COR-L47 (cell line): ENCODE measurements around the gene USP1.

ENCODE experiments used
- DNase-seq: peaks from one replicate; lab custom pipeline; 2025; lab: John Stamatoyannopoulos, UW

The USP1 gene, protein sequence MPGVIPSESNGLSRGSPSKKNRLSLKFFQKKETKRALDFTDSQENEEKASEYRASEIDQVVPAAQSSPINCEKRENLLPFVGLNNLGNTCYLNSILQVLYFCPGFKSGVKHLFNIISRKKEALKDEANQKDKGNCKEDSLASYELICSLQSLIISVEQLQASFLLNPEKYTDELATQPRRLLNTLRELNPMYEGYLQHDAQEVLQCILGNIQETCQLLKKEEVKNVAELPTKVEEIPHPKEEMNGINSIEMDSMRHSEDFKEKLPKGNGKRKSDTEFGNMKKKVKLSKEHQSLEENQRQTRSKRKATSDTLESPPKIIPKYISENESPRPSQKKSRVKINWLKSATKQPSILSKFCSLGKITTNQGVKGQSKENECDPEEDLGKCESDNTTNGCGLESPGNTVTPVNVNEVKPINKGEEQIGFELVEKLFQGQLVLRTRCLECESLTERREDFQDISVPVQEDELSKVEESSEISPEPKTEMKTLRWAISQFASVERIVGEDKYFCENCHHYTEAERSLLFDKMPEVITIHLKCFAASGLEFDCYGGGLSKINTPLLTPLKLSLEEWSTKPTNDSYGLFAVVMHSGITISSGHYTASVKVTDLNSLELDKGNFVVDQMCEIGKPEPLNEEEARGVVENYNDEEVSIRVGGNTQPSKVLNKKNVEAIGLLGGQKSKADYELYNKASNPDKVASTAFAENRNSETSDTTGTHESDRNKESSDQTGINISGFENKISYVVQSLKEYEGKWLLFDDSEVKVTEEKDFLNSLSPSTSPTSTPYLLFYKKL

GRCh38 chr1:62436466-62437272 lies at the start of gene USP1:
Gene USP1, plus strand, starts transcription at chr1:62437049. Its CDS starts 2,819 bp downstream, at chr1:62439868.
- DNase-seq, result peak; percentile 100

DNA sequence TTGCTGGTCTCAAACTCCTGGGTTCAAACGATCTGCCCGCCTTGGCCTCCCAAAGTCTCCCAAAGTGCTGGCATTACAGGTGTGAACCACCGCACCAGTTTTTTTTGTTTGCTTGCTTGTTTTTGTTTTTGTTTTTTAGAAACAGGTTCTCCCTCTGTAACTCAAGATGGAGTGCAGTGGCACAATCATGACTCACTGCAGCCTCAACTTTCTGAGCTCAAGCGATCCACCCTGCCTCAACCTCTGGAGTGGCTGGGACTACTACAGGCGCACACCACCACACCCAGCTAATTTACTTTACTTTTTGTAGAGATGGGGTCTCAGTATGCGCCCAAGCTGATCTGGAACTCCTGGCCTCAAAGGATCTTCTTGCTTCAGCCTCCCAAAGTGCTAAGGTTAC lies 47.3 kb upstream of the USP1 start:
- no peak for DNase-seq

DNA sequence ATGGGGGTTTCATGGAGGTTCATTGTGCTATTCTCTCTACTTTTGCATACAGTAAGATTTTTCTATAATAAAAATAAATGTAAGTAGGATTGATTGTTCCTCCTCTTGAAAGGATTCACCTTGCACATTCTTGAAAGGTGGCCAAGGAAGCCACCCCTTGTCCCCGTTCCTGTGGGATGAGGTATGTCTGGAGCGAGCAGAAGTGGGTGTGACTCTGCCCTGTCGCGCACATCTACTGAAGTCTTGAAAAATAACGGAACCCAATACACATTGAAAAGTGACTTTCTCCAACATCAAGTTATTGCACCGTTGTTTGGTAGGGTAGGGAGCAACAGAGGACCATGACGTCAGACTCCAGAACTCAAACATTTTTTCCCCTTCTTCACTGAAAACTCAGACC lies 46.8 kb upstream of the USP1 start:
- DNase-seq, result no peak

GRCh38 chr1:62391369-62391971 lies 45.4 kb upstream of the USP1 start:
- DNase-seq, result peak; percentile 20

DNA sequence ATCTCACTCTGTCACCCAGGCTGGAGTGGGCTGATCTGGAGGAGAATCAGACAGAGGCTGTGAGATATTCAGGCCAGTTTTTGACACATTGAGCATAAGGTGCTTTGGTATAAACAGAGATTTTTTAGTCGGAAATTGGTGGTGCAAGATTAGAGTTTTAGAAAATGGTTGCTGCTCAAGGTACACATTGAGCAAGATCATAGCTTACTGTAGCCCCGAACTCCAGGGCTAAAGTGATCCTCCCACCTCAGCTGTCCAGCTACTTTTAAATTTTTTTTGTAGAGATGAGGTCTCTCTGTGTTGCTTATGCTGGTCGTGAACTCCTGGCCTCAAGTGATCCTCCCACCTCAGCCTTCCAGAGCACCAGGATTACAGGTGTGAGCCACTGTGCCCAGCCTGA lies 43.9 kb upstream of the USP1 start:
- no peak for DNase-seq

- DNase-seq, result no peak
Observed at GRCh38 chr1:62394646-62395045, 42.2 kb upstream of the USP1 start.

DNA sequence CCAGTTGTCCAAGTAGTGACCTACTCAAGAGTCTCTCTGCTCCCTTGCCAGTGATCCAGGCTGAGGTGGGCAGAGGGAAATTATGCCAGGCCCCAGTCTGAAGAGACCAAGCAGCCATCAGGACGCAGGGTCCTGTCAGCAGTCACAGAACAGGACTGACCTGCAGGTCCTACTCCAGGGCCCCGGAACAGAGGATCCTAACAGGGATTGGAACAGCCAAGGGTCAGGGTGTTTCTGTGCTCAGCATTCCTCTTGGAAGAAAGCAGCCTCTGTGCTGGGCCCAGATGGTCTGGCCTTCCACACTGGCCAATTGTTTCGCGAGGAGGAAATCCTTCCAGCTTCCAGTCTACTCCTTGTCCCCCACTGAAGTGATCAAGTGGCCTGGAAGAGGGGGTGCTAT lies 41.6 kb upstream of the USP1 start:
- DNase-seq, result no peak

- DNase-seq, result no peak
Observed at GRCh38 chr1:62396871-62397270, 40.0 kb upstream of the USP1 start.

DNA sequence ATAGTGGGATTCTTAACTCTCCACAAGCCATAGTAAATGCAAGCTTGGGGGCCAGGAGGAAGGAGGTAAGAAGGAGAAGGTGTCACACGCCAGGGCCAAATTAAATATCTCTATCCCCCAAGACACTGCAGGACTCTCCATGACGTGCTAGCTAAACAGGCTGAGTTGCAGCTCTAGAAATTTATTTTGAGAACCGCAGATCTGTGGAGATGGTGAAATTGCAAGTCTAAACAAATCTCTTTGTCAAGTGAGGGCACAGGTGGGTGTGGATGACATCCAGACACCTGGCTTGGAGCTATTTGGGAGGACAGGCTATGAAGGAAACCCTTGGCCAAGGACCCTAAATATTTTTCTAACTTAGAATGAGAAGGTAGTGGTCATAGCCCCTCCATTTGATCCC lies 39.5 kb upstream of the USP1 start:
- DNase-seq, result no peak

DNA sequence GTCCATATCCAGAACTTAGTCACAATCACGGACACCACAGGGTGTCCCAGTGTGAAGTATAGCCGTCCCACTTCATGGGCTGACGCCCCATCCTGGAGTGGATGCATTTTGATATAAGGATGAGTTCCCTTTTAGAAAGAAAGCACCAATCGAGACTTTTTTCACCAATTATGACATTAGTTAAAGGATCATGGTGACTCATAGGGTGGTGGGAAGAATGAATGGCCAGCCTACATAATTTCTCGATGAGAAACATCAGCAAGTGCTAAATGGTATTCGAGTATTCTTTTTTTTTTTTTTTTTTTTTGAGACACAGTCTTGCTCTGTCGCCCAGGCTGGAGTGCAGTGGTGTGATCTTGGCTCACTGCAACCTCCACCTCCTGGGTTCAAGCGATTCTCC lies 38.5 kb upstream of the USP1 start:
- DNase-seq, result no peak

- peak; percentile 92 for DNase-seq
Observed at GRCh38 chr1:62401034-62401760, 35.7 kb upstream of the USP1 start.

DNA sequence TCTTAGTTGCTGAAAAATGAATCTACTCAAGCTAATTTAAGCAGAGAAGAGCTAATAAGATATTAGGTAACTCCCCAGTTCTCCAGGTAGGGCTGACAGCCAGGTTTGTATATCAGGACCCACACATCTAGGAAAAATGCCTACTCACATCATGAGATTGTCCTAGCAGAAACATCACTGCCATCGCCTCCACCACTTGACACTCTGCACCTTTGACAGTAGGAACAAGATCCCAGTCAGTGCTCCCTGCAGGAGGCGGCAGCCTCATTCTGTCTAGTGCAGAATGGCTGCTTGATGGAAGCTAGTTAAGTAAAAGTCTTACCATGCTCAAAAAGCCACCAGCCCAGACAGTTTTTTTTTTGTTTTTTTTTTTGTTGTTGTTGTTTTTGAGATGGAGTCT lies 31.6 kb upstream of the USP1 start:
- no peak for DNase-seq

DNA sequence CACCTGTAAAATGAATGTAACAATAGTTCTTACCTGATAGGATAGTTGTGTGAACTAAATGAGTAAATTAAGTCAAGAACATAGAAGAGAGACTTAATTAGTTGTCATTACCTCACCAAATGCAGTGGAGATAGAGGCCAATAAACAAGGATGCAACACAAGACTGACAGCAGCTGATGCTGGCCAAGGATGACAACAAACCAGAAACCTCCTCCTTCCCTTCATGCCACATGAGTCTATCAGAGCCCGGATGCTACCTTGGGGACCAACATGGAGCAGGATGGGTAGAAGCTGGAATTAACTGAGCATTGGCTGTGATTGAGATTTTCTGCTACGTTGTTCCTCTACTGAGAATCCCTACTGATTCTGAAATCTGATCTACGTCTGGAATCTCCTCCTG lies 30.3 kb upstream of the USP1 start:
- no peak for DNase-seq

DNA sequence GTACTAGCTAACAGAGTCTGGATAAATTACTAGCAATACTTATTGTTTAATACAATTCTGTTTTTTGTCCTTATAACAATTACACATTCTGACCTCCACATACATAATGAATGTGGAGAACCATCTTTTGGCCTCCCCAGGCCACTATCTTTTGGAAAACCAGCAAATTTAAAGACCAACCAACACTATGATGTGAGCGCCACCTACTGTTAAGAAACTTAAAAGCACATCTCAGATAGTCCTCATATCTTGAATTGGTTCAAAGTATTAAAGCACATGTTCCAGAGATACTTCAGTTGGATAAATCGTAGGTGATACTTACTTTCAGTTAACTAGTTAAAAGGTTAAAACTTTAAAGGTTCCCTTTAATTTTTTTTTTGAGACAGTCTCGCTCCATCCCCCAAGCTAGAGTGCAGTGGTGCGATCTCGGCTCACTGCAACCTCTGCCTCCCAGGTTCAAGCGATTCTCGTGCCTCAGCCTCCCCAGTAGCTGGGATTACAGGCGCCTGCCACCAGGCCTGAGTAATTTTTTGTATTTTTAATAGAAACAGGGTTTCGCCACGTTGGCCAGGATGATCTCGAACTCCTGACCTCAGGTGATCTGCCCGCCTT lies 29.3 kb upstream of the USP1 start:
- DNase-seq, result peak; percentile 37

DNA sequence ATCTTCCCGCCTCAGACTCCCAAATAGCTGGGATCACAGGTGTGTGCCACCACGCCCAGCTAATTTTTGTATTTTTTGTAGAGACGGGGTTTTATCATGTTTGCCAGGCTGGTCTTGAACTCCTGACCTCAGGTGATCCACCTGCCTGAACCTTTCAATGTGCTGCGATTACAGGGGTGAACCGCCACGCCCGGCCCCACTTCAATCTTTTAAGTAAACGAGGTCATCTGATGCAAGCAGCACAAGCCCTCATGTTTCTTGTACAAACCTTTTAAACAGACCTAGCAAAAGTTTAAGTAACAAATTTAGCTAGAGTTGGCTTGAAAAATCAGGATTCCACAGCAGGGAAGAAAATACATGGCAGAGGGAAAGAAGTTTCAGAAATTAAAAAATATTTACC lies 21.2 kb upstream of the USP1 start:
- no peak for DNase-seq

DNA sequence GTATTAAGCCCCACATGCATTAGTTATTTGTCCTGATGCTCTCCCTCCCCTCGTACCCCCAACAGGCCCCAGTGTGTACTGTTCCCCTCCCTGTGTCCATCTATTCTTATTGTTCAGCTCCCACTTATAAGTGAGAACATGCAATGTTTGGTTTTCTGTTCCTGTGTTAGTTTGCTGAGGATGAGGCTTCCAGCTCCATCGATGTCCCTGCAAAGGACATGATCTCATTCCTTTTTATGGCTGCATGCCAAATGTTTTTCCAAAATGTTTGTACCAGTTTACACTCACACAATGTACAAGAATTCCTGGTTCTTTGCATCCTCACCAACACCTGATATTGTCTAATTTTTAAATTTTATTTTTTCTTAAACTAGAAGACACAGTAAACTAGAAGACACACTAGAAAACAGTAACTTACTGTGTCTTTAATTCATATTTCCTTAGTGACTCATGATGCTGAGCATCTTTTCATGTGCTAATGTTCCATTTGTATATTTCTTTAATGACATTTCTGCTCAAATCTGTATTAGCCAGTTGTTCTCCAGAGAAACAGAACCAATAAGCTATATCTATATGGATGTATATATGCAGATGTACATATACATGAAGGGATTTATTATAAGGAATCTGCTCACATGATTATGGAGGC lies 19.4 kb upstream of the USP1 start:
- no peak for DNase-seq

- no peak for DNase-seq
Observed at GRCh38 chr1:62420214-62420613, 16.6 kb upstream of the USP1 start.

DNA sequence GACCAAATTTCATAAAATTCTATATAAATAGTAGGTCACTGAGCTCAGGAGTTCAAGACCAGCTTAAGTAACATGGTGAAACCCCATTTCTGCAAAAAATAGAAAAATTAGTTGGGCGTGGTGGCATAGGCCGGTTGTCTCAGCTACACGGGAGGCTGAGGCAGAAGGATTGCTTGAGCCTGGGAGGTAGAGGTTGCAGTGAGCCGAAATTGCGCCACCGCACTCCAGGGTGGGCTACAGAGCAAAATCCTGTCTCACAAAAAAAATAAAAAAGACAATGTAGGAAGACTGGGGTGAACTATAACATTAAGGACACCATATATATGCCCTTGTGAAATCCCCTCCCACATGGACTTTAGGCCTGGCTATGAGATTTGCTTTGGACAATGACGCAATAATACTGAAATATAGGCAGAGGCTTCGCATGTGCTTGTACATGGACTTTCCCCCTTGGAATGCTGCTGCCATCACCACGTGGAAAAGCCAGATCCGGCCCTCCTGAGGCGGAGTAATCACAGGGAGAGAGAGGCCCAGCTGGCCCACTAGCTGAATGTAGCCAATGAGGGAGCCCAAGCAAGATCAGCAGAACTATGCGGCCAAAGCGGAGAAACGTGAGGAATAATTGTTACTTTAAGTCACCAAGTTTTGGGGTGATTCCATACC lies 13.1 kb upstream of the USP1 start:
- DNase-seq, result no peak

- DNase-seq, result no peak
Observed at GRCh38 chr1:62424411-62424810, 12.4 kb upstream of the USP1 start.

DNA sequence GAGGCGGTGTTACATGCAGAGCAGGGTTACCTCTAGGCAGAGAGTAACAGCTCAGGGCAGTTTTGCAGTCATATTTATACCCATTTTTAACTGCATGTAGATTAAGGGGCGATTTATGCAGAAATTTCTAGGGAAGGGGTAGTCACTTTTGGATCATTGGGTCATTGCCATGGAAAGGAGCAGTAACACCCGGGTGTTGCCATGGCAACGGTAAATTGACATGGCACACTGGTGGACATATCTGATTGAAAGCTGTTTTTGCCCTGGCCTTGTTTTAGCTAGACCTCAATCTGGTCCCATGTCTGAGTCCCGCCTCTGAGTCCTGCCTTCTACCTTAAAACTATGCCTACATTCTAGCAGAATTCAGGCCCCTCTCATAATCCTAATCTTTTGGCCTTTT lies 11.8 kb upstream of the USP1 start:
- no peak for DNase-seq
